Caco-2 (cell line): ENCODE results near the gene OXSR1. TPM values are rescaled to one million over a fixed set of nuclear protein-coding genes. Genes with fewer than 3 reads are reported as not detected.

ENCODE experiments used
- BruUV-seq: library from RNA; stranded (reverse); fragments of 400-500 nt; replicated peaks from 2 replicates; lab custom pipeline; 2021; lab: Mats Ljungman, UMichigan
- CTCF ChIA-PET: fragments of 300-600 bp; sonication (Branson Sonifier 250); formaldehyde crosslinking; loops from one replicate; lab custom pipeline; 2022; ENCODE audit warnings: antibody characterized with exemption; lab: Charles Lee
- POLR2A ChIA-PET: fragments of 300-600 bp; sonication (Branson Sonifier 250); formaldehyde crosslinking; loops from one replicate; lab custom pipeline; 2022; ENCODE audit warnings: antibody characterized with exemption; lab: Charles Lee
- DNase-seq, 2 experiments: peaks; one replicate each; pipeline versions ENCODE4 v3.0.0 to v3.0.0-alpha.2; 2020 to 2022
- H3K27me3 ChIP-seq: replicated peaks from 2 replicates; pipeline ENCODE4 v1.6.0; 2011; ENCODE audit warnings: low read length; ENCODE audit not compliant: control insufficient read depth, insufficient read depth
- H3K36me3 ChIP-seq: 2 replicates; pipeline ENCODE4 v1.5.1; 2011; ENCODE audit warnings: low read length; ENCODE audit not compliant: control insufficient read depth, insufficient read depth
- H3K4me1 ChIP-seq: fragments of 250-450 bp; sonication (Bioruptor Pico); 2 replicates; pipeline ENCODE4 v1.5.1; 2020; ENCODE audit warnings: mild to moderate bottlenecking
- H3K4me3 ChIP-seq: 2 replicates; pipeline ENCODE4 v1.5.1; 2011; ENCODE audit warnings: low read depth, mild to moderate bottlenecking, control low read depth, low read length
- H3K9me3 ChIP-seq: fragments of 250-450 bp; sonication (Bioruptor Pico); 2 replicates; pipeline ENCODE4 v1.5.1; 2020; ENCODE audit warnings: mild to moderate bottlenecking, moderate library complexity
- H3K27ac Mint-ChIP-seq: one replicate; pipeline ENCODE4 v1.8.0; 2022; ENCODE audit warnings: mixed read lengths; ENCODE audit not compliant: unreplicated experiment
- H3K27me3 Mint-ChIP-seq: one replicate; pipeline ENCODE4 v1.8.0; 2022; ENCODE audit warnings: mixed read lengths; ENCODE audit not compliant: insufficient read depth, unreplicated experiment
- H3K36me3 Mint-ChIP-seq: one replicate; pipeline ENCODE4 v1.8.0; 2022; ENCODE audit warnings: mild to moderate bottlenecking, mixed read lengths; ENCODE audit not compliant: insufficient read depth, unreplicated experiment
- H3K4me1 Mint-ChIP-seq: one replicate; pipeline ENCODE4 v1.8.0; 2022; ENCODE audit warnings: low read depth, mixed read lengths; ENCODE audit not compliant: unreplicated experiment
- H3K4me3 Mint-ChIP-seq: one replicate; pipeline ENCODE4 v1.8.0; 2022; ENCODE audit warnings: mild to moderate bottlenecking, moderate library complexity, mixed read lengths; ENCODE audit not compliant: unreplicated experiment
- H3K9me3 Mint-ChIP-seq: one replicate; pipeline ENCODE4 v1.8.0; 2022; ENCODE audit warnings: mixed read lengths; ENCODE audit not compliant: unreplicated experiment
- intact Hi-C: fragments of 100-400 bp; cut with micrococcal nuclease; formaldehyde crosslinking; loops from one replicate; pipeline ENCODE4 v1.10.0; 2022; ENCODE audit not compliant: unreplicated experiment
- total RNA-seq: library from RNA; stranded (reverse); gene quantifications from 2 replicates; pipeline ENCODE4 v1.2.3, GENCODE V29; 2022
- TF ChIP-seq, protein P1 (sequence below), 2 experiments: fragments of 200-600 bp in 1 of 2; IDR thresholded peaks; 1 replicate in 1 of 2; 2 replicates in 1 of 2; pipeline versions ENCODE4 v1.5.1 to v1.8.0; 2011 to 2022; ENCODE audit warnings: antibody characterized with exemption in 1 of 2, control low read depth in 1 of 2, inconsistent platforms in 1 of 2, low read depth in 1 of 2, low read length in 1 of 2, mild to moderate bottlenecking in 1 of 2, moderate library complexity in 1 of 2; ENCODE audit not compliant: insufficient read depth in 1 of 2, severe bottlenecking in 1 of 2, unreplicated experiment in 1 of 2

The OXSR1 gene
- total RNA-seq, 1 experiment from 2014 or later = 39.2 TPM

DNA sequence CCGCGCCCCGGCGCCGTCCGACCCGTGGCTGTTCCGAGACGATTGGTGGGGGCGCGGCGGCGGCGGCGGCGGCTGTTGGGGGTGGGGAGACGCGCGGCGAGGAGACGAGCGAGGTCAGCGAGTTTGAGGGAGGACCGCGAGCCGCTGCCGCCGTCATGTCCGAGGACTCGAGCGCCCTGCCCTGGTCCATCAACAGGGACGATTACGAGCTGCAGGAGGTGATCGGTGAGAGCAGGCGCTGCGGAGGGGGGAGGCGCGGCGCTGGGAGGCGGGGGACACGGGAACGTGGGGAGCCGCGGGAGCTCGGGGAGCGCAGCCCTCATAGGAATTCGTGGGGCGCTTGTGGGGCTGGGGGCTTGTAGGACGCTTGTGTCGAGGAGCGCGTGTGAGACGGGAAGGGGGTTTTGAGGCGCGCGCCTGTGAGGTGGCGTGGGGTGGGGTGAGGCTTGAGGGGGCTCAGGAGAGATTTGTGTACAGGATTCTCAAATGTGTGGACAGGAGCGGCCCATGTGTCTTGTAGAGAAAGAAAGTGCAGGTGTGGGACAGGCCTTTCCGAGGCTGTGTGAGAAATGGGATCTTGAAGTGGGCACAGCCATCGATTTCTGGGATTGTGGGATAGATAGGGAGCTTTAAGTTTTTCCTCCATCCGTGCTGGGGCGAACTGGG is 518 bp downstream of the OXSR1 start:
- BruUV-seq = no TSS peak
- intact Hi-C loops = loop anchor here (1.0 kb wide), 3 partner anchors 29 to 48 kb away; partner anchors contain the start of gene ACAA1
- Mint-ChIP-seq H3K36me3 (peaks cover 29% of the 10 kb centered on the region), H3K27ac (peak overlapping the region; percentile 98), H3K9me3 (no peaks in the 10 kb centered on the region), H3K27me3 (no peaks in the 10 kb centered on the region), H3K4me1 (peaks cover 25% of the 10 kb centered on the region), H3K4me3 (peak overlapping the region; percentile 89)
- no peaks in the 10 kb centered on the region for H3K27me3 ChIP-seq
- TF ChIP-seq, protein P1, sequence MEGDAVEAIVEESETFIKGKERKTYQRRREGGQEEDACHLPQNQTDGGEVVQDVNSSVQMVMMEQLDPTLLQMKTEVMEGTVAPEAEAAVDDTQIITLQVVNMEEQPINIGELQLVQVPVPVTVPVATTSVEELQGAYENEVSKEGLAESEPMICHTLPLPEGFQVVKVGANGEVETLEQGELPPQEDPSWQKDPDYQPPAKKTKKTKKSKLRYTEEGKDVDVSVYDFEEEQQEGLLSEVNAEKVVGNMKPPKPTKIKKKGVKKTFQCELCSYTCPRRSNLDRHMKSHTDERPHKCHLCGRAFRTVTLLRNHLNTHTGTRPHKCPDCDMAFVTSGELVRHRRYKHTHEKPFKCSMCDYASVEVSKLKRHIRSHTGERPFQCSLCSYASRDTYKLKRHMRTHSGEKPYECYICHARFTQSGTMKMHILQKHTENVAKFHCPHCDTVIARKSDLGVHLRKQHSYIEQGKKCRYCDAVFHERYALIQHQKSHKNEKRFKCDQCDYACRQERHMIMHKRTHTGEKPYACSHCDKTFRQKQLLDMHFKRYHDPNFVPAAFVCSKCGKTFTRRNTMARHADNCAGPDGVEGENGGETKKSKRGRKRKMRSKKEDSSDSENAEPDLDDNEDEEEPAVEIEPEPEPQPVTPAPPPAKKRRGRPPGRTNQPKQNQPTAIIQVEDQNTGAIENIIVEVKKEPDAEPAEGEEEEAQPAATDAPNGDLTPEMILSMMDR (IDR thresholded peaks at IDR 0.05; ENCODE audit: insufficient read depth in 1 of 2, low read depth in 1 of 2, low read length in 1 of 2, severe bottlenecking in 1 of 2, unreplicated experiment in 1 of 2) = peak in 1 of 2 experiments; percentile 10
- peaks cover 5% of the 10 kb centered on the region for H3K4me1 ChIP-seq
- ChIA-PET POLR2A (interaction anchor here (1.0 to 3.6 kb wide), 6 partner anchors 29 to 182 kb away, joined by 3 to 73 read pairs (median 6); partner anchors contain the start of genes ACAA1 and MYD88), CTCF (interaction anchor here (0.7 to 2.2 kb wide), 4 partner anchors 27 to 490 kb away, joined by 7 to 16 read pairs (median 8); partner anchors contain the start of genes ACAA1 and MYD88)
- H3K36me3 ChIP-seq = no peaks in the 10 kb centered on the region
- DNase-seq = peak in 1 of 2 experiments; percentile 59
- H3K4me3 ChIP-seq = peak overlapping the region; percentile 78
- no peaks in the 10 kb centered on the region for H3K9me3 ChIP-seq

DNA sequence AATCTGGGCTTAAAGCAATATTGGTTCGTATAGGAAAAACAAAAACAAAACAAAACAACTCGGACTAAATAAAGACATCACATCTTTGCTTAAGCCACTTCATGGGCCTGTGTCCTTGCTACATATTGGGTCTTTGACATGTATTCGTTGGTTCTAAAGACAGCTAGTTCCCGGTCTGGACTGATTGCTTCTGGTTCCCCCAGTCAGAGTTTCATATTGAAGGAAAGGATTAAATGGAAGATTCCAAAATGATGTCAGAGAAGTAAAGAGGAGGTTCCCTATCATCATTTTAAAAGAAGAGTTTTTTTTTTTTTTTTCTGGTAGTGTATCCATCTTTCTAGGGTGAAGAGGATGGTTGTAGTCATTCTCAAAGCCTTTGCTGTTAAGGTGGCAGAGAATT is 2.3 kb downstream of the OXSR1 start:
- no peaks in the 10 kb centered on the region for H3K27me3 ChIP-seq
- DNase-seq = no peak
- intact Hi-C loops = no loop called here
- Mint-ChIP-seq H3K27ac (no peak overlapping the region), H3K4me3 (peak overlapping the region; percentile 89), H3K9me3 (no peaks in the 10 kb centered on the region), H3K36me3 (peaks cover 29% of the 10 kb centered on the region), H3K4me1 (peaks cover 25% of the 10 kb centered on the region), H3K27me3 (no peaks in the 10 kb centered on the region)
- CTCF ChIA-PET = no interaction called here
- H3K9me3 ChIP-seq = no peaks in the 10 kb centered on the region
- POLR2A ChIA-PET = no interaction called here
- TSS peak; percentile 23 for BruUV-seq
- no peak overlapping the region for H3K4me3 ChIP-seq
- no peaks in the 10 kb centered on the region for H3K36me3 ChIP-seq
- H3K4me1 ChIP-seq = peaks cover 5% of the 10 kb centered on the region
- TF ChIP-seq, protein P1 (IDR thresholded peaks at IDR 0.05; ENCODE audit: insufficient read depth in 1 of 2, low read depth in 1 of 2, low read length in 1 of 2, severe bottlenecking in 1 of 2, unreplicated experiment in 1 of 2) = no peak

DNA sequence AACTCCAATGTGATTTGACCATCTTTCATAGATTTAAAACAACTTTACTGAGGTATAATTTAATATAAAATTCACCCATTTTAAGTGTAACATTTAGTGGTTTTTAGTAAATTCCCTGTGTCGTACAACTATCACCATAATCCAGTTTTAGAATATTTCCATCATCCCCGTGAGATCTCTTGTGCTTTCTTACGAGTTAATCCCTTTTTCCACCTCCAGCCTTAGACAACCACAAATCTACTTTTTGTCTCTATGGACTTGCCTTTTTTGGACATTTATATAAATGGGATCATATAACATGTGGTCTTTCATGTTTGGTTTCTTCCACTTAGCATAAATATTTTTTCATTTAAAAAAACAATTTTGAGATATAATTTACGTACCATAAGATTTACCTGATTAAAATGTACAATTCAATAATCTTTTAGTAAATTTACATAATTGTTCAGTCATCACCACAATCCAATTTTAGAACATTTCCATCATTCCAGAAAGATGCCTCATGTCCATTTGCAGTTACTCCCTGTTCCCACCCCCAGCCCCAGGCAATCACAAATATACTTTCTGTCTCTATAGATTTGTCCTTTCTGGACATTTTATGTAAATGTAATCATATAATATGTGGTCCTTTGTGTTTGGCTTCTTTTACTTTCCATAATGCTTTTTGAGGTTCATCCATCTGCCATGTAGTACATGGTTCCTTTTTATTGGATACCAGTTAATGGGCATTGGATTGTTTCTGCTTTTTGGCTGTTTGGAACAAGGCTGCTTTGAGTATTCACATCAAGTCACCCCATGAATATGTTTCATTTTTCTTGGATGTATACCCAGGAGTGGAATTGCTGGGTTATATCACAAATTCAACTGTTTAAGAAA is 3.1 kb downstream of the OXSR1 start:
- peak overlapping the region; percentile 89 for H3K4me3 Mint-ChIP-seq
- no peak for DNase-seq
- no peaks in the 10 kb centered on the region for H3K36me3 ChIP-seq
- ChIA-PET CTCF (no interaction called here), POLR2A (no interaction called here)
- no peak overlapping the region for H3K27ac Mint-ChIP-seq
- no peaks in the 10 kb centered on the region for H3K27me3 Mint-ChIP-seq
- no peaks in the 10 kb centered on the region for H3K27me3 ChIP-seq
- H3K4me3 ChIP-seq = no peak overlapping the region
- peaks cover 25% of the 10 kb centered on the region for H3K4me1 Mint-ChIP-seq
- H3K9me3 ChIP-seq = no peaks in the 10 kb centered on the region
- H3K4me1 ChIP-seq = peaks cover 5% of the 10 kb centered on the region
- peaks cover 29% of the 10 kb centered on the region for H3K36me3 Mint-ChIP-seq
- TF ChIP-seq, protein P1 (IDR thresholded peaks at IDR 0.05; ENCODE audit: insufficient read depth in 1 of 2, low read depth in 1 of 2, low read length in 1 of 2, severe bottlenecking in 1 of 2, unreplicated experiment in 1 of 2) = no peak
- no peaks in the 10 kb centered on the region for H3K9me3 Mint-ChIP-seq
- intact Hi-C loops = no loop called here
- no TSS peak for BruUV-seq
